H1 (cell line): ENCODE measurements around the gene MIEN1. TPM values are rescaled to one million over a fixed set of nuclear protein-coding genes. Genes with fewer than 3 reads are reported as not detected.

Source experiments
- CTCF ChIA-PET: fragments of 300-600 bp; sonication (Branson Sonifier 250); formaldehyde crosslinking; loops from one replicate; lab custom pipeline; 2021; ENCODE audit not compliant: partially characterized antibody; lab: Charles Lee
- POLR2A ChIA-PET: fragments of 300-600 bp; sonication (Branson Sonifier 250); formaldehyde crosslinking; loops from one replicate; lab custom pipeline; 2021; ENCODE audit warnings: inconsistent platforms; ENCODE audit not compliant: partially characterized antibody; lab: Charles Lee
- DNase-seq, 2 experiments: peaks; one replicate each; pipeline versions ENCODE4 v3.0.0 to v3.0.0-alpha.2; 2010 to 2022; ENCODE audit warnings: low spot score in 2 of 2, low read depth in 1 of 2, mixed read lengths in 1 of 2
- FAIRE-seq: peaks from 2 replicates; lab custom pipeline; 2011; peaks lifted over from hg19 to GRCh38; lab: Jason Lieb, UNC
- H2AFZ ChIP-seq: 2 replicates; pipeline ENCODE4 v1.8.1; 2012; ENCODE audit warnings: low read length, inconsistent platforms
- H2AK5ac ChIP-seq: 2 replicates; pipeline ENCODE4 v1.6.1; 2013; ENCODE audit warnings: low read depth, low read length
- H2BK120ac ChIP-seq: replicated peaks from 2 replicates; pipeline ENCODE3; 2013; ENCODE audit warnings: low read depth, low read length, inconsistent platforms
- H2BK12ac ChIP-seq: 2 replicates; pipeline ENCODE4 v1.6.1; 2013; ENCODE audit warnings: low read depth, low read length
- H2BK15ac ChIP-seq: 2 replicates; pipeline ENCODE4 v1.6.1; 2013; ENCODE audit warnings: low read length
- H2BK20ac ChIP-seq: 2 replicates; pipeline ENCODE4 v1.6.1; 2013; ENCODE audit warnings: low read length
- H2BK5ac ChIP-seq: 2 replicates; pipeline ENCODE4 v1.6.1; 2013; ENCODE audit warnings: low read depth, low read length
- H3K14ac ChIP-seq: 2 replicates; pipeline ENCODE4 v1.6.1; 2013; ENCODE audit warnings: inconsistent platforms; ENCODE audit not compliant: insufficient read length
- H3K18ac ChIP-seq: 2 replicates; pipeline ENCODE4 v1.6.1; 2013; ENCODE audit warnings: low read length; ENCODE audit errors: extremely low read depth
- H3K23ac ChIP-seq: 2 replicates; pipeline ENCODE4 v1.6.1; 2013; ENCODE audit warnings: inconsistent platforms; ENCODE audit not compliant: insufficient read length
- H3K23me2 ChIP-seq: 2 replicates; pipeline ENCODE4 v1.6.1; 2013; ENCODE audit warnings: low read depth, low read length
- H3K27ac ChIP-seq: 2 replicates; pipeline ENCODE4 v1.6.1; 2011; ENCODE audit warnings: low read depth, low read length, inconsistent platforms
- H3K27me3 ChIP-seq, 4 experiments: replicated peaks in 1 of 4; 1 replicate in 1 of 4; 2 replicates in 3 of 4; pipeline versions ENCODE4 v1.6.1 to v1.8.1; 2011 to 2013; ENCODE audit warnings: low read length in 3 of 4, mild to moderate bottlenecking in 3 of 4, inconsistent platforms in 2 of 4, mixed read lengths in 2 of 4, moderate library complexity in 1 of 4; ENCODE audit not compliant: control insufficient read depth in 3 of 4, insufficient read depth in 3 of 4; ENCODE audit errors: extremely low read depth in 1 of 4
- H3K36me3 ChIP-seq, 4 experiments: 2 replicates each; pipeline versions ENCODE4 v1.6.1 to v1.8.1; 2011 to 2013; ENCODE audit warnings: mild to moderate bottlenecking in 4 of 4, low read length in 3 of 4, moderate library complexity in 2 of 4, control low read depth in 1 of 4, inconsistent platforms in 1 of 4; ENCODE audit not compliant: insufficient read depth in 4 of 4, control insufficient read depth in 2 of 4
- H3K4ac ChIP-seq: replicated peaks from 2 replicates; pipeline ENCODE3; 2013; ENCODE audit warnings: low read length, low read depth, mixed read lengths, inconsistent platforms; ENCODE audit not compliant: insufficient read length
- H3K4me1 ChIP-seq, 4 experiments: replicated peaks in 1 of 4; 1 replicate in 1 of 4; 2 replicates in 3 of 4; pipeline versions ENCODE4 v1.6.1 to v1.8.1; 2011 to 2013; ENCODE audit warnings: low read length in 3 of 4, inconsistent platforms in 2 of 4, mixed read lengths in 1 of 4; ENCODE audit not compliant: insufficient read depth in 4 of 4, control insufficient read depth in 3 of 4
- H3K4me2 ChIP-seq, 2 experiments: 2 replicates each; pipeline versions ENCODE4 v1.6.1 to v1.8.1; 2011 to 2013; ENCODE audit warnings: low read depth in 2 of 2, low read length in 2 of 2, control low read depth in 1 of 2, inconsistent platforms in 1 of 2, mild to moderate bottlenecking in 1 of 2; ENCODE audit not compliant: insufficient read depth in 1 of 2
- H3K4me3 ChIP-seq, 4 experiments: fragments of 200-600, 300-600 bp in 1 of 4; sonication (generic), shearing (Covaris generic), sonication (Bioruptor Twin) in 1 of 4; 2 replicates each; pipeline versions ENCODE4 v1.5.1 to v1.8.1; 2011 to 2016; ENCODE audit warnings: low read length in 4 of 4, low read depth in 3 of 4, control low read depth in 2 of 4, inconsistent platforms in 2 of 4, mild to moderate bottlenecking in 2 of 4, mixed read lengths in 1 of 4, moderate library complexity in 1 of 4; ENCODE audit not compliant: insufficient read depth in 2 of 4; ENCODE audit errors: extremely low read depth in 1 of 4
- H3K56ac ChIP-seq: replicated peaks from 2 replicates; pipeline ENCODE3; 2013; ENCODE audit warnings: low read depth, mild to moderate bottlenecking, mixed read lengths, low read length, inconsistent platforms; ENCODE audit not compliant: insufficient read length
- H3K79me1 ChIP-seq: 2 replicates; pipeline ENCODE4 v1.6.1; 2013; ENCODE audit warnings: low read depth, low read length, control low read depth
- H3K79me2 ChIP-seq, 2 experiments: 2 replicates each; pipeline versions ENCODE4 v1.6.1 to v1.8.1; 2012 to 2013; ENCODE audit warnings: low read length in 2 of 2, mild to moderate bottlenecking in 2 of 2, inconsistent platforms in 1 of 2; ENCODE audit not compliant: insufficient read depth in 2 of 2, control insufficient read depth in 1 of 2
- H3K9ac ChIP-seq, 4 experiments: replicated peaks in 1 of 4; 1 replicate in 1 of 4; 2 replicates in 3 of 4; pipeline versions ENCODE4 v1.6.1 to v1.8.1; 2011 to 2013; ENCODE audit warnings: low read depth in 3 of 4, low read length in 3 of 4, control low read depth in 2 of 4, mild to moderate bottlenecking in 2 of 4, moderate library complexity in 2 of 4, inconsistent platforms in 1 of 4; ENCODE audit errors: extremely low read depth in 1 of 4
- H3K9me3 ChIP-seq, 2 experiments: 2 replicates each; pipeline versions ENCODE4 v1.6.1 to v1.8.1; 2012 to 2013; ENCODE audit warnings: mild to moderate bottlenecking in 2 of 2, moderate library complexity in 2 of 2, control low read depth in 1 of 2, inconsistent platforms in 1 of 2, low read depth in 1 of 2, low read length in 1 of 2, mixed read lengths in 1 of 2; ENCODE audit not compliant: insufficient read depth in 2 of 2
- H4K20me1 ChIP-seq, 2 experiments: replicated peaks in 1 of 2; 2 replicates each; pipeline versions ENCODE3 to v1.8.1; 2011 to 2013; ENCODE audit warnings: inconsistent platforms in 2 of 2, low read length in 2 of 2, mild to moderate bottlenecking in 1 of 2; ENCODE audit not compliant: insufficient read depth in 2 of 2, control insufficient read depth in 1 of 2
- H4K5ac ChIP-seq: 2 replicates; pipeline ENCODE4 v1.6.1; 2013; ENCODE audit warnings: low read length, low read depth, mixed read lengths, inconsistent platforms; ENCODE audit not compliant: insufficient read length
- H4K8ac ChIP-seq: 2 replicates; pipeline ENCODE4 v1.8.0; 2013; ENCODE audit warnings: mild to moderate bottlenecking, moderate library complexity, low read length, inconsistent platforms; ENCODE audit not compliant: insufficient read depth; ENCODE audit errors: extremely low read depth
- H4K91ac ChIP-seq: replicated peaks from 2 replicates; pipeline ENCODE3; 2013; ENCODE audit warnings: low read length, mixed read lengths, inconsistent platforms; ENCODE audit not compliant: insufficient read length
- KDM5A ChIP-seq: fragments of 200-600 bp; IDR thresholded peaks from 2 replicates; pipeline ENCODE4 v1.7.1; 2012; ENCODE audit warnings: mild to moderate bottlenecking, low read length, inconsistent platforms, mixed read lengths
- POLR2A ChIP-seq, 2 experiments: IDR thresholded peaks; 1 replicate in 1 of 2; 2 replicates in 1 of 2; pipeline ENCODE4 v1.6.1; 2011; ENCODE audit warnings: low read depth in 2 of 2, low read length in 2 of 2, mild to moderate bottlenecking in 2 of 2; ENCODE audit errors: control extremely low read depth in 1 of 2
- RNF2 ChIP-seq: fragments of 200-900, 300-1000 bp; sonication (generic); IDR thresholded peaks from 2 replicates; pipeline ENCODE4 v1.7.1; 2016; ENCODE audit warnings: borderline replicate concordance, low read depth, mild to moderate bottlenecking, antibody characterized with exemption, low read length; ENCODE audit not compliant: poor library complexity, severe bottlenecking; ENCODE audit errors: missing control alignments
- WGBS, 2 experiments: shearing (Covaris generic) in 1 of 2; methylation state at CpG; one replicate each; pipeline versions ENCODE4 v1.1.6 to v1.1.7; 2013 to 2015; ENCODE audit warnings: low lambda C conversion rate in 2 of 2, mixed read lengths in 2 of 2, inconsistent platforms in 1 of 2, low coverage in 1 of 2, missing lambda C conversion rate in 1 of 2; ENCODE audit not compliant: insufficient replicate concordance in 2 of 2, insufficient coverage in 1 of 2, insufficient read length in 1 of 2; ENCODE audit errors: extremely low coverage in 1 of 2, missing lambda C conversion rate in 1 of 2; 5-methylcytosine and 5-hydroxymethylcytosine counted together
- polyA plus RNA-seq, 7 experiments: library from polyadenylated mRNA; depleted of rRNA in 3 of 7; stranded (reverse) in 5 of 7; unstranded in 2 of 7; fragments of >200 nt in 5 of 7; fragments of 200-250 nt in 2 of 7; gene quantifications; 1 replicate in 5 of 7; 2 replicates in 1 of 7; 4 replicates in 1 of 7; pipeline versions ENCODE4 v1.2.1 to v1.2.3, GENCODE V29; 2011 to 2013; ENCODE audit warnings: missing spikeins in 2 of 7, mixed read lengths in 2 of 7
- total RNA-seq: library from RNA; stranded (reverse); fragmentation: NEBNext Ultra II Directional; extraction: Animal tissue kit (Norgen Biotek cat#: 25700); gene quantifications from 2 replicates; pipeline ENCODE4 v1.2.1, GENCODE V29; 2021

The MIEN1 gene
- total and polyA plus RNA-seq, 2 of the 8 experiments (the other 6 are each of a cell fraction or from before 2014, with no cell fraction given), result 29.6 to 54.9 TPM

DNA sequence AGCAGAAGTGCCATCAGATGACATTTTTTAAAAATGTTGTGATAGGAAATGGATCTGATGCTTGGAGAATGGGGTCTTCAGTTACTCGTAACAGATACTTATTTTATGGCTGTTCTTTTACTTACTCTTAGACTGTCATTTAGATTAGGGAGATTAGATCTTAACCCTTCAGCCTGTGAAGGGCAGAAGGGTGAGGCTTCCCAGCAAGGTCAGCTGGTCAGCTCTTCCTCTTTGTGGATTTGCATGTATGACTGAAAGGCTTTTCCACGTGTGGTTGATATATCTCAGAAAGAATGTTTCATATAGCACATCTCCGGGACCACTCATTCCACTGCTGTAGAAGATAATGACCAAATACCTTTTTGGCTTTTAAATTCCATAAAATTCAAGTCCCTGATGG, 34.8 kb upstream of the MIEN1 start:
- Histone ChIP-seq H3K4ac (no peak overlapping the region), H3K4me2 (no peak overlapping the region), H3K23me2 (no peaks in the 10 kb centered on the region), H2AK5ac (no peak overlapping the region), H3K4me1 (no peaks in the 10 kb centered on the region), H2AFZ (no peak overlapping the region), H3K9me3 (no peaks in the 10 kb centered on the region), H3K9ac (no peak overlapping the region), H3K56ac (no peak overlapping the region), H3K18ac (no peak overlapping the region), H4K8ac (no peak overlapping the region), H4K5ac (no peak overlapping the region), H4K20me1 (no peaks in the 10 kb centered on the region), H2BK120ac (no peak overlapping the region), H3K14ac (no peak overlapping the region), H2BK12ac (no peak overlapping the region), H3K79me2 (no peaks in the 10 kb centered on the region), H3K79me1 (no peaks in the 10 kb centered on the region), H3K27me3 (no peaks in the 10 kb centered on the region), H3K36me3 (no peaks in the 10 kb centered on the region), H3K27ac (no peak overlapping the region), H2BK5ac (no peak overlapping the region), H2BK20ac (no peak overlapping the region), H3K4me3 (no peak overlapping the region), H4K91ac (no peak overlapping the region), H3K23ac (no peak overlapping the region), H2BK15ac (no peak overlapping the region)
- ChIA-PET CTCF (interaction anchor here (0.6 to 2.2 kb wide), 4 partner anchors 10 to 563 kb away, joined by 3 to 8 read pairs (median 3); no protein-coding TSS in a partner anchor), POLR2A (no interaction called here)
- FAIRE-seq, result no peak
- 70% methylated on average over 3 of the region's 3 CpGs; no CpG with 5 or more reads in 1 of the 2 experiments for WGBS, 2 experiments
- DNase-seq, result no peak
- TF ChIP-seq KDM5A (no peak), RNF2 (no peak), POLR2A (IDR thresholded peaks at IDR 0.05; ENCODE audit: control extremely low read depth in 1 of 2, low read depth in 2 of 2, low read length in 2 of 2) (no peak)
